ENCODE results near the gene ANAPC5.
"Not testable (repeated sequence)": the region's sequence is repeated elsewhere in the genome, so short reads cannot be mapped to it uniquely, and the experiment has no call there.

ANAPC5 gene

GRCh38 chr12:121318121-121318520 lies 34.1 kb downstream of the ANAPC5 start:
- DNase-seq (ENCODE audit: low read depth in 3 of 3, low spot score in 1 of 3): no peak

GRCh38 chr12:121314431-121314830 lies 37.8 kb downstream of the ANAPC5 start:
- DNase-seq (ENCODE audit: low read depth in 3 of 3, low spot score in 1 of 3): no peak

GRCh38 chr12:121310231-121310630 lies 42.0 kb downstream of the ANAPC5 start:
- DNase-seq (ENCODE audit: low read depth in 3 of 3, low spot score in 1 of 3): not testable (repeated sequence)

GRCh38 chr12:121307397-121307796 lies 44.8 kb downstream of the ANAPC5 start:
- DNase-seq (ENCODE audit: low read depth in 3 of 3, low spot score in 1 of 3): not testable (repeated sequence)

GRCh38 chr12:121304306-121304705 lies 47.9 kb downstream of the ANAPC5 start:
- no peak for DNase-seq (ENCODE audit: low read depth in 3 of 3, low spot score in 1 of 3)

GRCh38 chr12:121301876-121302275 lies 50.3 kb downstream of the ANAPC5 start:
- DNase-seq (ENCODE audit: low read depth in 3 of 3, low spot score in 1 of 3): no peak

- DNase-seq (ENCODE audit: low read depth in 3 of 3, low spot score in 1 of 3): no peak
Measured at GRCh38 chr12:121300083-121300819, 52.0 kb downstream of the ANAPC5 start.

GRCh38 chr12:121299662-121300061 lies 52.5 kb downstream of the ANAPC5 start:
- no peak for DNase-seq (ENCODE audit: low read depth in 3 of 3, low spot score in 1 of 3)

GRCh38 chr12:121298411-121298810 lies 53.8 kb downstream of the ANAPC5 start:
- DNase-seq (ENCODE audit: low read depth in 3 of 3, low spot score in 1 of 3): not testable (repeated sequence)

GRCh38 chr12:121297435-121297991 lies 54.7 kb downstream of the ANAPC5 start:
- DNase-seq (ENCODE audit: low read depth in 3 of 3, low spot score in 1 of 3): peak in 1 of 3 donors; percentile 39

- peak; percentile 63 to 80 (median 74) for DNase-seq (ENCODE audit: low read depth in 3 of 3, low spot score in 1 of 3)
Measured at GRCh38 chr12:121296618-121297434, 55.4 kb downstream of the ANAPC5 start, which contains the start of gene CAMKK2. TSS of gene CAMKK2 (minus strand) at chr12:121296709. CDS start at chr12:121274526, 22,183 bp downstream.

- DNase-seq (ENCODE audit: low read depth in 3 of 3, low spot score in 1 of 3): peak in 1 of 3 donors; percentile 15
Measured at GRCh38 chr12:121295746-121296617, 56.2 kb downstream of the ANAPC5 start.

- DNase-seq (ENCODE audit: low read depth in 3 of 3, low spot score in 1 of 3): peak in 1 of 3 donors; percentile 1
Measured at GRCh38 chr12:121295116-121295745, 57.0 kb downstream of the ANAPC5 start.

GRCh38 chr12:121294151-121294889 lies 57.9 kb downstream of the ANAPC5 start:
- no peak for DNase-seq (ENCODE audit: low read depth in 3 of 3, low spot score in 1 of 3)

- no peak for DNase-seq (ENCODE audit: low read depth in 3 of 3, low spot score in 1 of 3)
Measured at GRCh38 chr12:121293603-121294002, 58.6 kb downstream of the ANAPC5 start.

GRCh38 chr12:121290410-121290809 lies 61.8 kb downstream of the ANAPC5 start:
- no peak for DNase-seq (ENCODE audit: low read depth in 3 of 3, low spot score in 1 of 3)

GRCh38 chr12:121289962-121290361 lies 62.2 kb downstream of the ANAPC5 start:
- no peak for DNase-seq (ENCODE audit: low read depth in 3 of 3, low spot score in 1 of 3)

GRCh38 chr12:121288986-121289385 lies 63.2 kb downstream of the ANAPC5 start:
- no peak for DNase-seq (ENCODE audit: low read depth in 3 of 3, low spot score in 1 of 3)

- no peak for DNase-seq (ENCODE audit: low read depth in 3 of 3, low spot score in 1 of 3)
Measured at GRCh38 chr12:121288158-121288845, 63.9 kb downstream of the ANAPC5 start.
